Measurements from ENCODE around the gene RAB41.
"Not testable (repeated sequence)": the region's sequence is repeated elsewhere in the genome, so short reads cannot be mapped to it uniquely, and the experiment has no call there.

The RAB41 gene

GRCh38 chrX:70292788-70293187 lies 10.8 kb downstream of the RAB41 start:
- no peak for DNase-seq

GRCh38 chrX:70293621-70294020 lies 11.6 kb downstream of the RAB41 start:
- DNase-seq: no peak

GRCh38 chrX:70301716-70302115 lies 19.7 kb downstream of the RAB41 start:
- DNase-seq: no peak

DNA sequence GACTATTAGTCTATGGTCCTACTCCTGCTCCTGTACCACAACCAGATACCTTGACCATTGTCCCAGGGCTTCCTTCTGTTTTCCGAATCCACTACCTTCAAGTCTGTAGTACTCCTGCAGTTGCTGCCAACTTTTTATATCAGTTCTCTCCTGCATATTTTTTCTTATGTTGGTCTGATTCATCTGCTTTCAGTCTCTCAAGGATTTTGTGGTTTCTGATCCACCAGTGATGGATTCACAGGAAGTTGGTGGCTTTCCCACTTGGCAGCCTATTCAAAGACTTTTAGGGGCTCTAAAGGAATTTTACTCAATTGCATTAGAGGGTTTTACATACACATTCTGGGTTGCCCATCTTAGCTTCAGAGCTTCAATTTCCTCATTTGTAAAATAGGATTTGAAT lies 31.5 kb downstream of the RAB41 start:
- no peak for DNase-seq

GRCh38 chrX:70322784-70323183 lies 40.8 kb downstream of the RAB41 start:
- no peak for DNase-seq

DNA sequence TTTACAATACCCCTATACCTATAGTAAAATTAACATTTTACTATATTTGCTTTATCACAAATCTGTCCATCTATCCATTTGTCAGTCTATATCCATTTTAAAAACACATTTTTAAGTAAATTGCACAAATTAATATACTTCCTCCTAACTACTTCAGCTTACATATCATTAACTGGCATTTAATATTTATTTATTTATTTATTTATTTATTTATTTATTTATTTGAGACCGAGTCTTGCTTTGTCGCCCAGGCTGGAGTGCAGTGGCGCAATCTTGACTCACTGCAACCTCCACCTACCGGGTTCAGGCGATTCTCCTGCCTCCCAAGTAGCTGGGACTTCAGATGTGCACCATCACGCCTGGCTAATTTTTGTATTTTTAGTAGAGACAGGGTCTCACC lies 41.7 kb downstream of the RAB41 start:
- not testable (repeated sequence) for DNase-seq

DNA sequence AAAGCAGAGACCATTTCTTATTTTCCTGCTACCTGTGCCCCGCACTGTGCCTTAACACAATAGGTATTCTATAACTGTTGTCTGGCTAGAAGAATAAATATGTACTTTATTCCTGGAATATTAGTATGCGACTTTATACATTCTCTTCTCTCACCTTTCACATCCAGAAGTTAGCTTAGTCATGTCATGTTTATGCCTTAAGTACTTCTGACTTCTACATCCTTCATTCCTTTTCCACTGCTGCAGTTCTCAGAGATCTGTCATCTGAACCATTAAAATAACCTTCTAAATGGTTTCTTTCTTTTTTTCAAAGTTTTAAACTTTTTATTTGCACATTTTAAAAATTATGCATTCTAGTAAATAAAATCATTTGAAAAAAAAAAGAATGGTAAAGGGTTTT lies 42.4 kb downstream of the RAB41 start:
- no peak for DNase-seq

GRCh38 chrX:70331161-70331560 lies 49.2 kb downstream of the RAB41 start:
- DNase-seq: no peak

DNA sequence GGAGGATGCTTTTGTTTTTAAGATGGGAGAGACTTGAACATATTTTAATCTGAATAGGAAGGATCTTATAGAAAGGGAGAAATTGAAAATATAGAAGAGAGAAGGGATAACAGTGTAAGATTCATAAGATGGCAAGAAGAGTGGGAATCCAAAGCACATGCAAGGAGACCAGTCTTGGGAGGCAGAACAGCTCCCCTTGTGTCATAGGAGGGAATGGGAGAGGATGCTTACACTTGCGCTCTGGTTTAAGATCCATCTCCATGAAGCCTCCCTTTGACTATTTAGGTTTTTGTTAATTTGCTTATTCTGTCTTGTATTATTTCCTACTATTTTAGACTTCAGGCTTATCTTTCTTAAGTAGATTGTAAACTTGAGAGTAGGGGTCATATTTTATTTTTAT lies 50.6 kb downstream of the RAB41 start:
- DNase-seq: no peak

All from activated CD8-positive, alpha-beta memory T cell treated with anti-CD3 and anti-CD28 coated beads, Interleukin-2, amount 50 U/mL, for 4 hours (primary cell).